NCI-H1694 treated with DMSO at 0.1 percent for 48 hours (cell line): ENCODE data around the gene SLIT2.

Experiments
- DNase-seq: peaks from one replicate; lab custom pipeline; 2025; lab: John Stamatoyannopoulos, UW

Gene SLIT2

GRCh38 chr4:20299515-20299914 is 47.8 kb downstream of the SLIT2 start:
- DNase-seq: no peak

GRCh38 chr4:20301161-20301560 is 49.5 kb downstream of the SLIT2 start:
- no peak for DNase-seq
